Activated naive CD4-positive, alpha-beta T cell treated with anti-CD3 and anti-CD28 coated beads, Interleukin-2, amount 50 U/mL, for 16 hours (primary cell): ENCODE data around the gene DTHD1.

Experiments used
- DNase-seq: peaks from one replicate; pipeline ENCODE4 v3.0.0-alpha.2; 2020

DTHD1 gene

DNA sequence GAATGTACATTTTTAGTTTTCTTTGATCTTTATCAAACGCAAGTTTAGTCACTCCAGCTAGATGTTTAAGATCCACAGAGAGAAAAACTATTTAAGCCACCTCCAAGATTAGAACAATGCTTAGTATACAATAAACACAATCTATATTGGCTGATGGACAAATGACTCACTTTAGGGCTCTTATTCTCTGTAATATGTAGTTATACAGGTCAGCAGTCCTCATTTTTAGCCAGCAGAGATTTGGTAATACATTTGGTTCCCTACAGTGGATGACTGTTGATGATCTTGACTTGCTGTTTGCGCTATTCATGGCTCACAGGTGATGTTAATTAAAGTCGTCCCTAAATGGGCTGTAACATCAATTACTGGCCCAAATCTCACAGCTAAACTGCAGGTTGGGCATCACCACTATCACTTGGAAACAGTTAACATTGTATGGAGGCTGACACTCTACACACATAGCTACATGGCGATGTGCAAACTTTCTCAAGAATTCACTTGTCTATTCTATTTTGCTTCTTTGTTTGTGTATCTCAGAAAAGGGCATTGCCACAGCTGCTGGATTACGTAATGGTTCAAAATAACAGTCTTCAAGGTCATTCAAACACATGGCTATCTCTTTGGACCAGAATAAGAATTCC is 11.8 kb upstream of the DTHD1 start:
- no peak for DNase-seq

- DNase-seq, result no peak
Measured at GRCh38 chr4:36273276-36273675, 8.1 kb upstream of the DTHD1 start.

GRCh38 chr4:36274158-36274557 is 7.3 kb upstream of the DTHD1 start:
- DNase-seq, result no peak

DNA sequence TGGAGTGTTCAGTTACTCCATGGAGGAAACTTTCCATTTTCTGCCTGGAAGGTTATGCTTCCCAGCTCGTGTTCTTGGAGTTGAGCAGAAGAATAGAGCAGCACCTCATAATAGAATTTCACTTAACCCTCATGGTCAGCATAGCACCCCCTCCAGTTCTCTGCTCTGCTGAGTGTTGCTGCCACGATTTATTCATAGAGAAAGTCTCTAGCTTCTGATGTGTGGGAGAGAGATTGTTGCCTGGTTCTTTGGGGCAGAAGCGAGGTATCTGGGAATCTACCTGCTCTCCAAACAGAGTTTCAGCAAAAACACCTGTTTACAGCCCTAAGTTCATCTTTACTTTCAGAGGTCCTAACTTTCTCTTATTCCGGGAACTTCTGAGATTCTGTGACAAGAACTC is 3.9 kb upstream of the DTHD1 start:
- DNase-seq, result no peak

DNA sequence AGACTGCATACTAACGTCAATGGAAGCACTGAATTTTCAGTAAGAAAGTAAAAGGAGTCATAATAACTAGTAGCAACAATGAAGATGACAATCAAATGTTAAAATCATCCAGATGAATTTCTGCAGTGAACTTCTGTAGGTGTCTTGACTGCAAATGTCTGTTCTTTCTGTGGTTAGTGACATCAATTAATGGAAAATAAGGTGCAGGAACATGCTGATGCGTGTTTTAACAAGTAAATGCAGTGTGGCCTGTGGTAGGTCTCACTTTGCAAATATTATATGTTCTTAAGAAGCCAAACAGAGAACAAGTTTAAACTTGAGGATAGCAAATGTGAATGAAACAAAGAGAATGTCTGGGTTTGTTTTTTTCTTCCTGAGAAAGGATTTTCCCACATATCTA is 2.6 kb upstream of the DTHD1 start:
- no peak for DNase-seq

GRCh38 chr4:36280555-36280954 is 861 bp upstream of the DTHD1 start:
- no peak for DNase-seq

GRCh38 chr4:36282503-36283030 is 1.2 kb downstream of the DTHD1 start:
- no peak for DNase-seq

DNA sequence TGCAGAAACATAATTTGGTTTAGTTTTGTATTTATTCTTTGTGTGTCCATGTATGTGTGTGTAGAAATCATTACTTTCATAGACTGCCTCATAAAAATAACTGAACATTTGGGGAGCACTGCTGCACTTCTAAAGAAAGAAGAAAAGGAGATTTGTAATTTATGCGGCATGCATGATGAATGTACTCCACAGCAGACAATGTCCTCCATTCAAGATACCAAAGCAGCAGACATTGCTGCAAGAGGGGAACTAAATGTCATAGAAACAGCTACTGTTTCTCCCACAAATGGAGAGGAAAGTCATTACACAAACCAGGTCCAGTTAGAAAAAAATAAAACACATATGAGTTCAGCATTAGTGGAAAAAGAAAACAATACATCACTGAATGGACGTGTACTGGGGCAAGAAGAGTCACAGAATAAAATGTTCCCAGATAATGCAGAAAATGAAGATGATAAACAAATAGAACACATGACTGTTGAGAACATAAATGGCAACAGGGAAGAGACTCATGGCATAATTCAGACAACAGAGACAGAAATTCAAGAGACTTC is 2.6 kb downstream of the DTHD1 start:
- no peak for DNase-seq

GRCh38 chr4:36285784-36286480 is 4.5 kb downstream of the DTHD1 start:
- peak; percentile 45 for DNase-seq

- no peak for DNase-seq
Measured at GRCh38 chr4:36286481-36286871, 5.1 kb downstream of the DTHD1 start.

DNA sequence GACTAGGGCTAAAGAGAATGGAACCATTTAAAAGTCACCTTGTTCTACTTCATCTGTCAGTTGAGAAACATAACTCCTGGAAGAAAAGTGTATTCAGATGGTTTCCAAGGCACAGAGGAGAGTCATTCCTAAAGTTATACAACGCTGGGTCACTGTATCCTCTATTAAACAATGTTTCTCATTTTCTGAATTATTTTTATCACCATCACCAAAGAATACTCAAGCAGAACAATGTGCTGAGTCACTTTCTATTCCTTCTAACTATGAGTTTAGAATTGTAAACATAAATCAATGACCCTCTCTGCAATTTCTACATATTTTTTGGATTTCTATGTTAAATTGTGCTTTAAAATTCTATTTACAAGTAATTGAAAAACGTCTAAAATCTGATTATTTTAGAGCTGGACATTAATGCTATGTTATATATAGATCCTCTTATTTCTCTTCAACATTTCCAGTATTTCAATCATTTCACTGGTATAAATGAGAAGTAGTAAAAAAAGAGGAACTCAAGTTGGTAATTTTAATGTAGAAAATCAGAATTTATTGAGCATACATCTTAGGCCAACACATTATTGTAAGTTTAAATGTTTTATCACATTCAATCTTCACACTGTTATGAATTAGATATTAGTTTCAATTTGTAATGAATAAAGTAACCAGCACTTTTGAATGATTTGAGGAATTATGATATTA is 7.5 kb downstream of the DTHD1 start:
- no peak for DNase-seq

- DNase-seq, result no peak
Measured at GRCh38 chr4:36290641-36291040, 9.2 kb downstream of the DTHD1 start.

- no peak for DNase-seq
Measured at GRCh38 chr4:36292556-36293188, 11.3 kb downstream of the DTHD1 start.

- no peak for DNase-seq
Measured at GRCh38 chr4:36301127-36301526, 19.7 kb downstream of the DTHD1 start.

DNA sequence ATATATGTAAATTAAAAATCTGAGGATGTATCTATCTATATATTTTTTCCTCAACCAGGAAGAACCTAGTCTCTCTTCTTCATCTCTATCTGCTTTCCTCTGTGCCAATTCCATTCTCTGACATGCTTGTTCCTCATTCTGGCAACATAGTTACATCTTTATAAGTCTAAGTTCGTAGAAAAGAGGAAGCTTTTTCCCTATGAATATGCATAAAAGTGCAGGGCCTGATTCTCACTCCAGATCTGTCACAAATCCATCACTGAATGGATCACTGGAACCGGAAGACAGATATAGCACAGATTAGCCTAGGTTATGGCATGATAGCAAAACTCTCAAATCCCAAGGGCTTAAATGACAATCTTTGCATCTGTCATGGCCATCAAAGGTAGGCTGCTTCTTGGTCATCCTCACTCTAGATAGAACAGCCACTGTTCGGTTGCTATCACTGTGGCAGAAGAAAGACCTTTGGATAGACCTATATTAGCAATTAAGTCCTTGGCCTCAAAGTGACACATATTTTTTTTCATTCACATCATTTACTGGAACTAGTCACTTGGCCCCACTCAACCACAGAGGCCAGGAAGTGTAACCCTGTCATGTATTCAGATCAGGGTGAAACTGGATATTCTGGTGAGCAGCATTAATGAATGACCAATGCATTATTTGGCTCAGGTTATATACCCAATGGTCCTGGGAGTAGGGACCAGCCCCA is 22.2 kb downstream of the DTHD1 start:
- no peak for DNase-seq

- no peak for DNase-seq
Measured at GRCh38 chr4:36304138-36304681, 22.8 kb downstream of the DTHD1 start.

DNA sequence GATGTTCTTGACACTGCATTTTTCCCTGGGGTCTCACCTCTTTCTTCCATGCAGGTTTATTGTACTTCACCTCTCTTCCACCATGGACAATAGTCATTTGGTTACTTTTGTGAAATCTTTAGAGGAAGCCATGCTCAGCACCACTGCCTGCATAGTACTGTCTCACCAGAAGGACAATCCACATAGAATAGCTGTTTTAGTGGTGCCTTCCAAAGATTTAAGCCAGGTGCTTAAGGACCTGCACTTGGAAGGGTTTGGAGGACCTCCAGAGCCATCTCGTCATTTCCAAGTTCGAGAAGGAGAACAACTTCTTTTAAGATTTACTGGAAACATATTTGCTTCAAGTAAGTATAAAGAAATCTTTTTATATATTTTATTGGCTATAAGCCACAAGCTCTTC is 26.7 kb downstream of the DTHD1 start:
- DNase-seq, result no peak

DNA sequence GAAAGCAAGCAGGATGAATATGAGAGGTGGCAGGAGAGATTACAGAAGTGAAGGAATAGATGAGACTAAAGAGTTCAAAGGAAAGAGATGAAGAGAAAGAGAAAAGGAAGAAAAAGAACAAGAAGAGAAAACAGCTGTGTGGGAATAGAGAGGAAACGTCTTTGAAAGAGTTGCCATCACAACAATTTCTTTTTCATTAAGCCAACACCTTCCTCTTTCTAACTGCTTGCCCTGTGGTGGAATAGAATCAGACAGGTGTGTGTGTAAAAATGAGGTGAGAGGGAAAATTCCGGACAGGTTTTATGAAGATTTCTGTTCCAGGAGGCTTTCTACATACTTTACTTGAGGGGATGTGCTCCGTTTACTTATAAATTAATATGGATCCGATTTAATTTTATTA is 28.8 kb downstream of the DTHD1 start:
- DNase-seq, result no peak

GRCh38 chr4:36310793-36311192 is 29.4 kb downstream of the DTHD1 start:
- no peak for DNase-seq

DNA sequence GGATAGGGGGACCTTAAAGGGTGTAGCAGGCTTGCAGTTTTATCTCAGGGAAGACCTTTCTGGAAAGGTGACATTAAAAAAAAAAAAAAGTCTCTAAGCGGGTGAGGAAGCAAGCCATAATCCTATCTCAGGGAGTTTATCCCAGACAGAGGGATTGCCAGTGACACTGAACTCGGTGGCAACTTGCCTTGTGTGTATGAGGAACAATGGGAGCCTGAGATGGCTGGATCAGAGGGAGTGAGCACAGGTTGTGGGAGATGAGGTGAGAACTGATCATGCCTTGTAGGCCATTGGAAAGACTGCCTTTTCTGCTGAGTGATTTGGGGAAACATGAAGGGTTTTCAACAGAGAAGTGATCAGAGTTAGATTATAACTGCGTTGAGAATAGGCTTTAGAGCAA is 31.1 kb downstream of the DTHD1 start:
- DNase-seq, result no peak

DNA sequence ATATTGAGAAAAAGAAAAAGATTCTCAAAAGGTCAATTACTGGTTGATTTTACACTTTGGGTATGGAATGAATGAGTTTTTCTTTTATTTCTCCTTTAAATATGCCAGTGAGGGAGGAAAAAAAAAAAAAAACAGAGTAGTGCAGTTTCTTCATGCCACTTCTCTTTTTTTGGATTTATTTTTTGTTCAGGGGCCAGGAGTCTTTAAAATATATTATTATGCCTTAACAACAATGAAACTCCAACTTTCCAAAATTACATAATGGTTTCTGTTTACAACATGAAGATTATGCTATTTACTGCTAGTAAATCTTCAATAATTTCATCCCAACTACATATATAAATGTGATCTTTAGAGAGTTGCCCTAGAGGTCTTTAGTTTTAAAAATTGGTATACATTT is 31.9 kb downstream of the DTHD1 start:
- DNase-seq, result no peak

- no peak for DNase-seq
Measured at GRCh38 chr4:36313703-36314102, 32.3 kb downstream of the DTHD1 start.
